B cell (primary cell): ENCODE measurements around the gene GUCY1A1. TPM values are rescaled to one million over a fixed set of nuclear protein-coding genes. Genes with fewer than 3 reads are reported as not detected.

Experiments
- ATAC-seq: fragments of 200-7000 bp; cut with Tn5 transposase; one replicate; pipeline ENCODE4 v1.10.0; 2021; ENCODE audit warnings: low read depth, mild to moderate bottlenecking, moderate number of reproducible peaks, moderate library complexity
- CTCF ChIA-PET: fragments of 350-600 bp; sonication (Branson Sonifier 250); formaldehyde crosslinking; loops from one replicate; lab custom pipeline; 2021; ENCODE audit warnings: antibody characterized with exemption, inconsistent platforms; lab: Charles Lee
- POLR2A ChIA-PET: fragments of 350-600 bp; sonication (Branson Sonifier 250); formaldehyde crosslinking; loops from one replicate; lab custom pipeline; 2021; ENCODE audit warnings: antibody characterized with exemption; lab: Charles Lee
- DNase-seq: peaks from one replicate; pipeline ENCODE4 v3.0.0; 2013
- H2AFZ ChIP-seq: 2 replicates; pipeline ENCODE4 v1.6.1; 2012; ENCODE audit warnings: mild to moderate bottlenecking, low read depth, low read length; ENCODE audit not compliant: insufficient read depth, poor library complexity, severe bottlenecking
- H3K27ac ChIP-seq, 2 donors: 1 replicate in 1 of 2; 2 replicates in 1 of 2; pipeline ENCODE4 v1.5.1; 2012 to 2013; ENCODE audit warnings: low read length in 2 of 2, mild to moderate bottlenecking in 2 of 2, moderate library complexity in 1 of 2
- H3K27me3 ChIP-seq, 4 experiments: fragments of 200-600 bp in 1 of 4; sonication (generic) in 1 of 4; replicated peaks in 1 of 4; 1 replicate in 2 of 4; 2 replicates in 2 of 4; pipeline versions ENCODE4 v1.6.1 to v1.7.0; 2013 to 2016; ENCODE audit warnings: low read length in 3 of 4, mild to moderate bottlenecking in 2 of 4, mixed read lengths in 1 of 4, moderate library complexity in 1 of 4; ENCODE audit not compliant: insufficient read depth in 4 of 4, control insufficient read depth in 3 of 4; ENCODE audit errors: control extremely low read depth in 1 of 4
- H3K36me3 ChIP-seq, 2 experiments: replicated peaks in 1 of 2; 1 replicate in 1 of 2; 2 replicates in 1 of 2; pipeline versions ENCODE4 v1.6.1 to v1.7.1; 2013; ENCODE audit warnings: low read length in 1 of 2; ENCODE audit not compliant: insufficient read depth in 2 of 2, control insufficient read depth in 1 of 2; ENCODE audit errors: control extremely low read depth in 1 of 2, extremely low read depth in 1 of 2
- H3K4me1 ChIP-seq, 2 donors: fragments of 200-600 bp in 1 of 2; sonication (generic) in 1 of 2; 1 replicate in 1 of 2; 2 replicates in 1 of 2; pipeline versions ENCODE4 v1.5.1 to v1.6.1; 2013 to 2017; ENCODE audit warnings: low read length in 2 of 2; ENCODE audit not compliant: control insufficient read depth in 2 of 2, insufficient read depth in 2 of 2
- H3K4me2 ChIP-seq: replicated peaks from 2 replicates; pipeline ENCODE3; 2012; ENCODE audit warnings: mild to moderate bottlenecking, low read depth, low read length; ENCODE audit not compliant: poor library complexity, severe bottlenecking
- H3K4me3 ChIP-seq, 5 experiments: fragments of 200-600 bp in 1 of 5; sonication (generic) in 1 of 5; 1 replicate in 3 of 5; 2 replicates in 2 of 5; pipeline versions ENCODE4 v1.5.1 to v1.7.0; 2011 to 2016; ENCODE audit warnings: low read length in 4 of 5, mild to moderate bottlenecking in 4 of 5, low read depth in 2 of 5, control low read depth in 1 of 5, moderate library complexity in 1 of 5; ENCODE audit not compliant: insufficient read depth in 1 of 5; ENCODE audit errors: control extremely low read depth in 1 of 5, extremely low read depth in 1 of 5
- H3K79me2 ChIP-seq: fragments of 200-600 bp; sonication (generic); one replicate; pipeline ENCODE4 v1.6.0; 2016; ENCODE audit warnings: low read length; ENCODE audit not compliant: control insufficient read depth, insufficient read depth
- H3K9ac ChIP-seq: fragments of 200-600 bp; sonication (generic); 2 replicates; pipeline ENCODE4 v1.6.1; 2017; ENCODE audit warnings: mild to moderate bottlenecking, low read length, moderate library complexity
- H3K9me3 ChIP-seq, 3 donors: one replicate each; pipeline versions ENCODE4 v1.6.1 to v1.7.1; 2013; ENCODE audit warnings: low read length in 2 of 3; ENCODE audit not compliant: control insufficient read depth in 2 of 3, insufficient read depth in 1 of 3; ENCODE audit errors: control extremely low read depth in 1 of 3
- H4K20me1 ChIP-seq: 2 replicates; pipeline ENCODE4 v1.6.0; 2012; ENCODE audit warnings: mild to moderate bottlenecking, low read length; ENCODE audit not compliant: insufficient read depth, control insufficient read depth, poor library complexity, severe bottlenecking
- H3K27ac Mint-ChIP-seq: one replicate; pipeline ENCODE4 v1.8.0; 2021; ENCODE audit warnings: mixed read lengths
- H3K27me3 Mint-ChIP-seq: one replicate; pipeline ENCODE4 v1.8.0; 2021; ENCODE audit warnings: mixed read lengths
- H3K4me1 Mint-ChIP-seq: one replicate; pipeline ENCODE4 v1.8.0; 2021; ENCODE audit warnings: mixed read lengths
- H3K4me3 Mint-ChIP-seq: one replicate; pipeline ENCODE4 v1.8.0; 2021; ENCODE audit warnings: mixed read lengths
- H3K9me3 Mint-ChIP-seq: one replicate; pipeline ENCODE4 v1.8.0; 2022; ENCODE audit warnings: mixed read lengths; ENCODE audit not compliant: insufficient read depth
- CTCF ChIP-seq: fragments of 200-600 bp; IDR thresholded peaks from one replicate; pipeline ENCODE4 v1.8.0; 2022; ENCODE audit warnings: antibody characterized with exemption, mild to moderate bottlenecking
- EZH2 ChIP-seq: IDR thresholded peaks from 2 replicates; pipeline ENCODE4 v1.6.1; 2012; ENCODE audit warnings: borderline replicate concordance, low read depth, mild to moderate bottlenecking, moderate library complexity, low read length; ENCODE audit not compliant: insufficient read depth, poor library complexity, severe bottlenecking
- WGBS: methylation state at CpG from one replicate; pipeline ENCODE4 v1.1.5; 2013; ENCODE audit warnings: missing lambda C conversion rate; ENCODE audit not compliant: insufficient coverage; 5-methylcytosine and 5-hydroxymethylcytosine counted together
- intact Hi-C: fragments of 100-400 bp; cut with micrococcal nuclease; formaldehyde crosslinking; loops from one replicate; pipeline ENCODE4 v1.10.0; 2022
- polyA plus RNA-seq: library from polyadenylated mRNA; depleted of rRNA; stranded (reverse); fragments of >200 nt; gene quantifications from 2 replicates; pipeline ENCODE4 v1.2.3, GENCODE V29; 2012
- total RNA-seq, 2 donors: library from RNA; stranded (reverse); fragments of 120-200 nt in 1 of 2; gene quantifications; 1 replicate in 1 of 2; 2 replicates in 1 of 2; pipeline versions ENCODE4 v1.2.3 to v1.2.4, GENCODE V29; 2013 to 2022

Gene GUCY1A1
- total and polyA plus RNA-seq, 2 donors (not counting 1 experiment from before 2014, with no cell fraction given): 0.12 to 0.25 TPM

- Histone ChIP-seq H3K9me3 (no peaks in the 10 kb centered on the region), H3K27me3 (no peaks in the 10 kb centered on the region), H2AFZ (no peak overlapping the region), H3K4me2 (no peak overlapping the region), H3K27ac (no peak overlapping the region), H3K4me1 (no peaks in the 10 kb centered on the region), H3K36me3 (no peaks in the 10 kb centered on the region), H3K79me2 (no peaks in the 10 kb centered on the region), H4K20me1 (no peaks in the 10 kb centered on the region), H3K9ac (no peak overlapping the region), H3K4me3 (no peak overlapping the region)
- CTCF ChIA-PET: no interaction called here
- TF ChIP-seq EZH2: no peak
- no peak for TF ChIP-seq CTCF
- 100% methylated on average over 1 of the region's 5 CpGs for WGBS
- Mint-ChIP-seq H3K27me3 (no peaks in the 10 kb centered on the region), H3K27ac (no peak overlapping the region), H3K4me3 (no peak overlapping the region), H3K9me3 (no peaks in the 10 kb centered on the region), H3K4me1 (no peaks in the 10 kb centered on the region)
- intact Hi-C loops: no loop called here
- no peak for DNase-seq
- POLR2A ChIA-PET: no interaction called here
- ATAC-seq: no peak
Observed at GRCh38 chr4:155703486-155704247, 37.0 kb downstream of the GUCY1A1 start.

- intact Hi-C loops: no loop called here
- no peak for ATAC-seq
- H2AFZ ChIP-seq: no peak overlapping the region
- H4K20me1 ChIP-seq: no peaks in the 10 kb centered on the region
- Mint-ChIP-seq H3K27ac (no peak overlapping the region), H3K4me3 (no peak overlapping the region), H3K27me3 (no peaks in the 10 kb centered on the region), H3K9me3 (no peaks in the 10 kb centered on the region), H3K4me1 (no peaks in the 10 kb centered on the region)
- CTCF ChIA-PET: no interaction called here
- H3K9ac ChIP-seq: no peak overlapping the region
- no peaks in the 10 kb centered on the region for H3K27me3 ChIP-seq
- H3K4me1 ChIP-seq: no peaks in the 10 kb centered on the region
- H3K27ac ChIP-seq: no peak overlapping the region
- no peak for DNase-seq
- POLR2A ChIA-PET: no interaction called here
- no peaks in the 10 kb centered on the region for H3K36me3 ChIP-seq
- 96% methylated on average over 8 of the region's 12 CpGs for WGBS
- no peaks in the 10 kb centered on the region for H3K9me3 ChIP-seq
- no peaks in the 10 kb centered on the region for H3K79me2 ChIP-seq
- no peak overlapping the region for H3K4me3 ChIP-seq
- H3K4me2 ChIP-seq: no peak overlapping the region
- TF ChIP-seq EZH2 (no peak), CTCF (no peak)
Observed at GRCh38 chr4:155704841-155705404, 38.3 kb downstream of the GUCY1A1 start.
